H4 (cell line): ENCODE data around the gene SCN4A. TPM values are rescaled to one million over a fixed set of nuclear protein-coding genes. Genes with fewer than 3 reads are reported as not detected.
"Not testable (repeated sequence)": the region's sequence is repeated elsewhere in the genome, so short reads cannot be mapped to it uniquely, and the experiment has no call there.

Experiments
- DNase-seq: peaks from one replicate; pipeline ENCODE4 v3.0.0-alpha.2; 2015; ENCODE audit warnings: low spot score
- total RNA-seq: library from RNA; depleted of rRNA; stranded (reverse); fragments of >200 nt; shearing (Covaris generic); gene quantifications from 2 replicates; pipeline ENCODE4 v1.2.3, GENCODE V29; 2014

SCN4A gene
- total RNA-seq, 1 experiment from 2014 or later: 0.02 TPM

- no peak for DNase-seq
Observed at GRCh38 chr17:63934183-63935112, 38.3 kb downstream of the SCN4A start.

- DNase-seq: no peak
Observed at GRCh38 chr17:63933598-63933997, 39.1 kb downstream of the SCN4A start.

- no peak for DNase-seq
Observed at GRCh38 chr17:63932721-63933120, 40.0 kb downstream of the SCN4A start.

GRCh38 chr17:63931981-63932561, 40.6 kb downstream of the SCN4A start, which contains the start of gene CD79B:
Gene CD79B, minus strand, starts transcription at chr17:63932331. Its CDS starts 70 bp downstream, at chr17:63932261.
- DNase-seq: no peak

GRCh38 chr17:63930951-63931575, 41.7 kb downstream of the SCN4A start:
- no peak for DNase-seq

GRCh38 chr17:63929860-63930766, 42.6 kb downstream of the SCN4A start:
- DNase-seq: no peak

GRCh38 chr17:63928966-63929695, 43.6 kb downstream of the SCN4A start:
- no peak for DNase-seq

GRCh38 chr17:63928172-63928666, 44.5 kb downstream of the SCN4A start:
- no peak for DNase-seq

GRCh38 chr17:63927464-63928171, 45.1 kb downstream of the SCN4A start:
- no peak for DNase-seq

- no peak for DNase-seq
Observed at GRCh38 chr17:63926164-63926563, 46.6 kb downstream of the SCN4A start.

- no peak for DNase-seq
Observed at GRCh38 chr17:63925615-63926014, 47.1 kb downstream of the SCN4A start.

- not testable (repeated sequence) for DNase-seq
Observed at GRCh38 chr17:63922402-63922801, 50.3 kb downstream of the SCN4A start.

GRCh38 chr17:63920779-63921178, 51.9 kb downstream of the SCN4A start:
- not testable (repeated sequence) for DNase-seq

- DNase-seq: not testable (repeated sequence)
Observed at GRCh38 chr17:63920050-63920449, 52.7 kb downstream of the SCN4A start.

- DNase-seq: peak; percentile 42
Observed at GRCh38 chr17:63919311-63919723, 53.4 kb downstream of the SCN4A start.

- DNase-seq: not testable (repeated sequence)
Observed at GRCh38 chr17:63918789-63919305, 53.9 kb downstream of the SCN4A start, which contains the start of gene GH1. Gene GH1, minus strand, starts transcription at chr17:63918839. Its CDS starts 63 bp downstream, at chr17:63918776.

GRCh38 chr17:63918305-63918704, 54.4 kb downstream of the SCN4A start:
- no peak for DNase-seq

GRCh38 chr17:63917646-63918045, 55.1 kb downstream of the SCN4A start:
- no peak for DNase-seq

- DNase-seq: not testable (repeated sequence)
Observed at GRCh38 chr17:63917206-63917605, 55.5 kb downstream of the SCN4A start.
